DND-41 (cell line): ENCODE results near the gene MAP3K8.

Experiments
- CTCF ChIP-seq: IDR thresholded peaks from 2 replicates; pipeline ENCODE4 v1.5.1; 2012; ENCODE audit warnings: borderline replicate concordance, low read length, moderate library complexity, mild to moderate bottlenecking; ENCODE audit not compliant: poor library complexity, severe bottlenecking; ENCODE audit errors: extremely low read depth
- EZH2 ChIP-seq: IDR thresholded peaks from 3 replicates; pipeline ENCODE4 v1.6.1; 2012; ENCODE audit warnings: borderline replicate concordance, low read depth, mild to moderate bottlenecking, moderate library complexity, low read length, inconsistent platforms; ENCODE audit not compliant: severe bottlenecking

GRCh38 chr10:30455816-30456215 is 21.8 kb downstream of the MAP3K8 start:
- TF ChIP-seq EZH2 (no peak), CTCF (no peak)
